HepG2 (cell line): ENCODE results near the gene ADGRG6. TPM values are rescaled to one million over a fixed set of nuclear protein-coding genes. Genes with fewer than 3 reads are reported as not detected.
A peak's percentile ranks its signal among the peaks of the same experiment; 100 is the strongest.

Experiments used
- ASH2L ChIP-seq: fragments of 300-600, 200-600 bp; sonication (generic); IDR thresholded peaks from 2 replicates; pipeline ENCODE4 v1.7.0; 2017; ENCODE audit warnings: low read depth, mild to moderate bottlenecking, moderate library complexity, mixed read lengths, low read length; ENCODE audit not compliant: insufficient read length
- CCDC6 ChIP-seq: sonication (generic); formaldehyde crosslinking; IDR thresholded peaks from 2 replicates; pipeline ENCODE4 v1.8.1; 2022; ENCODE audit warnings: mild to moderate bottlenecking, missing genetic modification reagents, moderate library complexity
- KAT7 ChIP-seq: IDR thresholded peaks from 2 replicates; pipeline ENCODE4 v1.6.1; 2018; ENCODE audit warnings: borderline replicate concordance, missing compliant biosample characterization
- MAF1 ChIP-seq: sonication (generic); formaldehyde crosslinking; IDR thresholded peaks from 2 replicates; pipeline ENCODE4 v1.5.0; 2020; ENCODE audit warnings: missing genetic modification reagents, borderline replicate concordance
- MEIS1 ChIP-seq: sonication (generic); formaldehyde crosslinking; IDR thresholded peaks from 2 replicates; pipeline ENCODE4 v1.9.0; 2021; ENCODE audit warnings: mild to moderate bottlenecking, missing genetic modification reagents, moderate library complexity, borderline replicate concordance
- MXD4 ChIP-seq: IDR thresholded peaks from 2 replicates; pipeline ENCODE4 v1.6.1; 2016; ENCODE audit warnings: mild to moderate bottlenecking, missing biosample characterization, missing genetic modification reagents
- NFYB ChIP-seq: sonication (generic); formaldehyde crosslinking; IDR thresholded peaks from 2 replicates; pipeline ENCODE4 v1.4.0; 2020; ENCODE audit warnings: missing genetic modification reagents
- POGK ChIP-seq: sonication (generic); formaldehyde crosslinking; conservative IDR thresholded peaks from 2 replicates; pipeline ENCODE4 v1.8.0; 2022; ENCODE audit warnings: mild to moderate bottlenecking, moderate library complexity, missing genetic modification reagents
- POGZ ChIP-seq: sonication (generic); formaldehyde crosslinking; IDR thresholded peaks from 2 replicates; pipeline ENCODE4 v1.4.0; 2020; ENCODE audit warnings: mild to moderate bottlenecking, missing genetic modification reagents
- PRPF4 ChIP-seq: fragments of 200-400 bp; formaldehyde crosslinking; IDR thresholded peaks from 2 replicates; pipeline ENCODE4 v1.6.1; 2016; ENCODE audit warnings: low read length, low read depth; ENCODE audit not compliant: poor library complexity, severe bottlenecking
- PTBP1 ChIP-seq: fragments of 200-400 bp; formaldehyde crosslinking; IDR thresholded peaks from 2 replicates; pipeline ENCODE4 v1.6.1; 2018; ENCODE audit warnings: low read length, low read depth; ENCODE audit not compliant: poor library complexity, severe bottlenecking
- TCF7 ChIP-seq: sonication (generic); IDR thresholded peaks from 2 replicates; pipeline ENCODE4 v1.6.1; 2016; ENCODE audit warnings: antibody characterized with exemption, low read depth
- TFE3 ChIP-seq: IDR thresholded peaks from 2 replicates; pipeline ENCODE4 v1.6.1; 2016
- USF2 ChIP-seq, 2 experiments: sonication (generic) in 1 of 2; formaldehyde crosslinking in 1 of 2; IDR thresholded peaks; 2 replicates each; pipeline versions ENCODE4 v1.5.1 to v1.6.1; 2011 to 2020; ENCODE audit warnings: borderline replicate concordance in 1 of 2, low read depth in 1 of 2, low read length in 1 of 2, mild to moderate bottlenecking in 1 of 2, missing genetic modification reagents in 1 of 2, moderate library complexity in 1 of 2
- ZBTB25 ChIP-seq: IDR thresholded peaks from 2 replicates; pipeline ENCODE4 v1.6.1; 2018; ENCODE audit warnings: missing genetic modification reagents
- ZNF33B ChIP-seq: sonication (generic); formaldehyde crosslinking; IDR thresholded peaks from 2 replicates; pipeline ENCODE4 v1.5.1; 2020; ENCODE audit warnings: mild to moderate bottlenecking, missing genetic modification reagents
- ZNF510 ChIP-seq: sonication (generic); formaldehyde crosslinking; IDR thresholded peaks from 2 replicates; pipeline ENCODE4 v1.4.0; 2020; ENCODE audit warnings: low read depth, mild to moderate bottlenecking, missing genetic modification reagents
- polyA plus RNA-seq, 8 experiments: library from polyadenylated mRNA; depleted of rRNA in 3 of 8; stranded (reverse) in 7 of 8; unstranded in 1 of 8; fragments of >200 nt; fragmentation: Illumina TruSeq in 4 of 8; extraction: Trizol in 4 of 8; gene quantifications; 2 replicates each; pipeline versions ENCODE4 v1.2.1 to v1.2.3, GENCODE V29; 2011 to 2016; ENCODE audit warnings: low read depth in 4 of 8, missing spikeins in 1 of 8, mixed read lengths in 1 of 8; ENCODE audit not compliant: insufficient read depth in 1 of 8
- total RNA-seq, 5 experiments: library from RNA; depleted of rRNA; stranded (reverse); fragments of >200 nt; fragmentation: Illumina TruSeq; extraction: Trizol; gene quantifications; 2 replicates each; pipeline ENCODE4 v1.2.3, GENCODE V29; 2016; ENCODE audit warnings: low read depth in 1 of 5

The ADGRG6 gene
- total and polyA plus RNA-seq, 2 of the 13 experiments (the other 11 are each of a cell fraction or from before 2014, with no cell fraction given) = 129 to 249 TPM

GRCh38 chr6:142297996-142298753 lies 3.6 kb upstream of the ADGRG6 start (continued):
- TF ChIP-seq KAT7 (CRISPR knock-in tag) = no peak; the same call in 1 of the 2 replicates
- peak; percentile 66 for TF ChIP-seq POGZ
- no peak for TF ChIP-seq ZBTB25
- 0 out of 2 replicates have a peak, but pooled peaks have one; percentile 51 for TF ChIP-seq ZNF33B (CRISPR knock-in tag)
- TF ChIP-seq ZNF510 (CRISPR knock-in tag) = peak; percentile 16; the same call in 1 of the 2 replicates
- no peak for TF ChIP-seq PRPF4
- peak; percentile 76 for TF ChIP-seq MXD4 (CRISPR knock-in tag)
- TF ChIP-seq ASH2L = peak; percentile 49
- TF ChIP-seq NFYB = no peak
- peak; percentile 73; the same call in 1 of the 2 replicates for TF ChIP-seq MEIS1 (CRISPR knock-in tag)
- peak; percentile 98 for TF ChIP-seq TFE3 (CRISPR knock-in tag)
- TF ChIP-seq USF2 (IDR thresholded peaks at IDR 0.05; ENCODE audit: low read depth, low read length) = peak; percentile 58; the same call in 1 of the 2 replicates
- TF ChIP-seq USF2 (CRISPR knock-in tag; IDR thresholded peaks at IDR 0.05; ENCODE audit: borderline replicate concordance) = no peak
- TF ChIP-seq TCF7 = peak; percentile 73
- no peak for TF ChIP-seq PTBP1
- TF ChIP-seq CCDC6 (CRISPR knock-in tag) = no peak; the same call in 1 of the 2 replicates
- TF ChIP-seq POGK (CRISPR knock-in tag) = no peak
- TF ChIP-seq MAF1 (CRISPR knock-in tag) = no peak
